Peyer's patch (tissue), 4 donors: ENCODE measurements around the gene GPS1. TPM values are rescaled to one million over a fixed set of nuclear protein-coding genes. Genes with fewer than 3 reads are reported as not detected.
A peak's percentile ranks its signal among the peaks of the same experiment; 100 is the strongest.

Source experiments
- DNase-seq, 3 donors: peaks; one replicate each; pipeline ENCODE4 v3.0.0-alpha.2; 2017 to 2019
- H3K27ac ChIP-seq, 4 donors: fragments of 200-600 bp; sonication (generic); one replicate each; pipeline ENCODE4 v1.5.1; 2016 to 2019
- H3K27me3 ChIP-seq, 2 donors: fragments of 200-600 bp; sonication (generic); one replicate each; pipeline ENCODE4 v1.5.1; 2019
- H3K36me3 ChIP-seq, 3 donors: fragments of 200-600 bp; sonication (generic); one replicate each; pipeline ENCODE4 v1.5.1; 2016 to 2019
- H3K4me1 ChIP-seq, 4 donors: fragments of 200-600 bp; sonication (generic); one replicate each; pipeline ENCODE4 v1.5.1; 2016 to 2019
- H3K4me3 ChIP-seq, 4 donors: fragments of 200-600 bp; sonication (generic); 1 replicate in 3 of 4; 2 replicates in 1 of 4; pipeline ENCODE4 v1.5.1; 2016 to 2019; ENCODE audit warnings: mild to moderate bottlenecking in 1 of 4
- H3K9me3 ChIP-seq, 4 donors: fragments of 200-600 bp; sonication (generic); one replicate each; pipeline ENCODE4 v1.5.1; 2016 to 2019; ENCODE audit warnings: mild to moderate bottlenecking in 1 of 4
- CTCF ChIP-seq, 6 experiments: fragments of 450-650 bp in 4 of 6; fragments of 200-600 bp in 2 of 6; sonication (generic) in 1 of 6; IDR thresholded peaks; one replicate each; pipeline ENCODE4 v1.5.1; 2017 to 2019; ENCODE audit warnings: antibody characterized with exemption in 6 of 6, mild to moderate bottlenecking in 3 of 6, moderate library complexity in 1 of 6
- POLR2A ChIP-seq, 2 donors: fragments of 450-650 bp; IDR thresholded peaks; one replicate each; pipeline ENCODE4 v1.5.1; 2017; ENCODE audit warnings: antibody characterized with exemption in 2 of 2, mild to moderate bottlenecking in 2 of 2, moderate library complexity in 2 of 2
- total RNA-seq, 4 donors: library from RNA; depleted of rRNA; stranded (reverse); fragments of >200 nt; gene quantifications; one replicate each; pipeline ENCODE4 v1.1.0, GENCODE V29; 2016

The GPS1 gene
- total RNA-seq, 4 donors from 2014 or later, result 69.2 to 138 (median 88.5) TPM

GRCh38 chr17:82022981-82023446 is 28.7 kb upstream of the GPS1 start, which contains the start of gene LRRC45:
TSS of gene LRRC45 (plus strand) at chr17:82023305. CDS start at chr17:82023644, 339 bp downstream.
- Histone ChIP-seq H3K9me3 (no peaks in the 10 kb centered on the region), H3K4me3 (peak within 1 kb of the TSS; percentile 61 to 92 (median 87)), H3K4me1 (peaks cover 3 to 35% (median 19%) of the 10 kb centered on the region in 4 donors), H3K27me3 (no peaks in the 10 kb centered on the region), H3K36me3 (peaks cover 0 to 11% (median 0%) of the 10 kb centered on the region in 3 donors), H3K27ac (peak within 1 kb of the TSS; percentile 73 to 80 (median 77))
- TF ChIP-seq CTCF (IDR thresholded peaks at IDR 0.05) (no peak), POLR2A (IDR thresholded peaks at IDR 0.05) (no peak)
- DNase-seq, result peak; percentile 100

GRCh38 chr17:82023447-82024241 is 28.1 kb upstream of the GPS1 start:
- TF ChIP-seq POLR2A (IDR thresholded peaks at IDR 0.05) (no peak), CTCF (IDR thresholded peaks at IDR 0.05) (no peak)
- H3K27ac ChIP-seq, result peak overlapping the region in 3 of 4 donors; percentile 40 to 80 (median 46)
- H3K27me3 ChIP-seq, result no peaks in the 10 kb centered on the region
- no peaks in the 10 kb centered on the region for H3K9me3 ChIP-seq
- DNase-seq, result no peak
- peak overlapping the region; percentile 61 to 92 (median 85) for H3K4me3 ChIP-seq
- H3K4me1 ChIP-seq, result peaks cover 3 to 35% (median 19%) of the 10 kb centered on the region in 4 donors
- H3K36me3 ChIP-seq, result peaks cover 0 to 6% (median 0%) of the 10 kb centered on the region in 3 donors

- Histone ChIP-seq H3K36me3 (no peaks in the 10 kb centered on the region), H3K4me1 (peaks cover 3 to 31% (median 19%) of the 10 kb centered on the region in 4 donors), H3K27ac (no peak overlapping the region), H3K4me3 (no peak overlapping the region), H3K9me3 (no peaks in the 10 kb centered on the region), H3K27me3 (no peaks in the 10 kb centered on the region)
- no peak for TF ChIP-seq POLR2A (IDR thresholded peaks at IDR 0.05)
- TF ChIP-seq CTCF (IDR thresholded peaks at IDR 0.05), result no peak
- DNase-seq, result no peak
Measured at GRCh38 chr17:82024859-82025258, 26.8 kb upstream of the GPS1 start.

- Histone ChIP-seq H3K36me3 (no peaks in the 10 kb centered on the region), H3K27ac (no peak overlapping the region)
- TF ChIP-seq POLR2A (IDR thresholded peaks at IDR 0.05), result no peak
- no peak for TF ChIP-seq CTCF (IDR thresholded peaks at IDR 0.05)
Measured at GRCh38 chr17:82025401-82026107, 26.1 kb upstream of the GPS1 start.

GRCh38 chr17:82028246-82028645 is 23.5 kb upstream of the GPS1 start:
- no peak for TF ChIP-seq POLR2A (IDR thresholded peaks at IDR 0.05)
- no peak for TF ChIP-seq CTCF (IDR thresholded peaks at IDR 0.05)
- Histone ChIP-seq H3K27me3 (no peaks in the 10 kb centered on the region), H3K36me3 (no peaks in the 10 kb centered on the region), H3K9me3 (no peaks in the 10 kb centered on the region), H3K4me1 (peaks cover 3 to 26% (median 15%) of the 10 kb centered on the region in 4 donors), H3K4me3 (no peak overlapping the region), H3K27ac (no peak overlapping the region)
- no peak for DNase-seq

More at GRCh38 chr17:82025401-82026107, 26.1 kb upstream of the GPS1 start:
- Histone ChIP-seq H3K4me1 (peaks cover 3 to 31% (median 25%) of the 10 kb centered on the region in 4 donors), H3K27me3 (no peaks in the 10 kb centered on the region), H3K4me3 (no peak overlapping the region), H3K9me3 (no peaks in the 10 kb centered on the region)
- no peak for DNase-seq
